HG02870 (cell line): ENCODE results near the gene TRUB2.
A peak's percentile ranks its signal among the peaks of the same experiment; 100 is the strongest.
"Not testable (repeated sequence)": the region's sequence is repeated elsewhere in the genome, so short reads cannot be mapped to it uniquely, and the experiment has no call there.

Experiments
- ATAC-seq: cut with Tn5 transposase; IDR thresholded peaks from one replicate; pipeline ENCODE4 v1.9.1; 2021; ENCODE audit warnings: mild to moderate bottlenecking, moderate library complexity; ENCODE audit not compliant: unreplicated experiment

TRUB2 gene

DNA sequence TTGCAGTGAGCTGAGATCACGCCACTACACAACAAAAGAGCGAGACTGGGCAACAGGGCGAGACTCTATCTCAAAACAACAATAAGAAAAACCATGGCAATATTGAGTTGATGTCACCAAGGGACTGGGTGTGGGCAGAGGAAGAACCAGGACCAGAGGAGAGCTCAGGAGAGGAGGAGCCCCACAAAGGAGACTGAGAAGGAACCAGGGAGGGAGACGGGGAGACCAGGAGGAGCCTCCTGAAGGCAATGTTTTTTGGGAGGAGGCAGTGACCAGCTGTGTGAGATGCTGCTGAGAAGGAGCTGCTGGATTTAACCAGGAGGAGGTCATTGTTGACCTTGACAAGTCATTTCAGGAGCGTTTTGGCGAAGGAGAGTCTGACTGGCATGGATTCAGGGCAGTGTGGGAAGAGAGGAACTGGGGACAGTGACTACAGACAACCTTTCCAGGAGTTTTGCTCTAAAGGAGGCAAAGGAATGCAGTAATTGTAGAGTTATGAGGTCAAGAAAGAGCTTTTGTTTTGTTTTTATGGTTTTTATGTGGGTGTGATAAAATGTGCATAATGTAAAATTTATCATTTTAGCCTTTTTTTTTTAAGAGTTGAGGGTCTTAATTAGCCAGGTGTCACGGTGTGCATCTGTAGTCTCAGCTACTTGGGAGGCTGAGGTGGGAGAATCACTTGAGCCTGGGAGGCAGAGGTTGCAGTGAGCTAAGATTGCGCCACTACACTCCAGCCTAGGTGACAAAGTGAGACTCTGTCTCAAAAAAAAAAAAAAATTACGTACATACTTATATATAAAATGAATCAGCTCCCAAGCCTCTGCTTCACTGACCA lies 17.9 kb downstream of the TRUB2 start:
- no peak for ATAC-seq

DNA sequence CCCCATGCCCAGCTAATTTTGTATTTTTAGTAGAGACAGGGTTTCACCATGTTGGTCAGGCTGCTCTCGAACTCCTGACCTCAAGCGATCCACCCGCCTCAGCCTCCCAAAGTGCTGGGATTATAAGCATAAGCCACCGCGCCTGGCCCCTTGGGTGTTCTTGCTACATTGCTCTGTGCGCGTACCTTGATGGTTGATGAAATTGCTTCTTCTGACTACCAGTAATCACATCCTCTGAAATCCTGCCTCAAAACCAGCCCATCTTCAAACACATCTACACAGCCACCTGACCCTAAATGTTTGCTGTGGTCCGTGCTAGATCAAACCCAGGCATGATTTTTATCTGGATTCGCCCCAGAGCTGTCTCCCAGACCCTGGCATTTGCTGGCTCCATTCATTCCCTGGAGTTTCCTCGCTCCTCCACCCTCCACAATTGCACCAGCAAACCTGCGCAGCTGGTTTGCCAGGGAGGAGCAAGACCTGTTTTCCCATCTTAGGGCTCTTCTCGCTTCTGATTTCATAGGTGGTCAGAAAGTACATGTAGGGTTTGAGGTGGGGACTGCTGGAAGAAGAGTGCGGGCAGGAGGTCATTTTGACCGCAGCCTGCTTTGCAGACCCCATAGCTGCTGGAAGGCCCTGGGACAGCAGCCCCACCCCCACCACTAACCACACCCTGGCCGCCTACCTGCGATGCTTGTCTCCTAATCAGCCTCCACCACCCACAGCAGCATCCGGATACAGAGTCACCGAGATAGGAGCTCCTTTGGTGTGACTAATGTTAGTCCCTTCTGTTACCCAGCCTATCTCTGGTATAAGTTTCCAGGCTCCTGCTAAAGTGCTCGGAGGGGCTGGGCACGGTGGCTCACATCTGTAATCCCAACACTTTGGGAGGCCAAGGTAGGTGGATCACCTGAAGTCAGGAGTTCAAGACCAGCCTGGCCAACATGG lies 23.4 kb downstream of the TRUB2 start:
- no peak for ATAC-seq

GRCh38 chr9:128297221-128297773 lies 24.9 kb downstream of the TRUB2 start:
- no peak for ATAC-seq

DNA sequence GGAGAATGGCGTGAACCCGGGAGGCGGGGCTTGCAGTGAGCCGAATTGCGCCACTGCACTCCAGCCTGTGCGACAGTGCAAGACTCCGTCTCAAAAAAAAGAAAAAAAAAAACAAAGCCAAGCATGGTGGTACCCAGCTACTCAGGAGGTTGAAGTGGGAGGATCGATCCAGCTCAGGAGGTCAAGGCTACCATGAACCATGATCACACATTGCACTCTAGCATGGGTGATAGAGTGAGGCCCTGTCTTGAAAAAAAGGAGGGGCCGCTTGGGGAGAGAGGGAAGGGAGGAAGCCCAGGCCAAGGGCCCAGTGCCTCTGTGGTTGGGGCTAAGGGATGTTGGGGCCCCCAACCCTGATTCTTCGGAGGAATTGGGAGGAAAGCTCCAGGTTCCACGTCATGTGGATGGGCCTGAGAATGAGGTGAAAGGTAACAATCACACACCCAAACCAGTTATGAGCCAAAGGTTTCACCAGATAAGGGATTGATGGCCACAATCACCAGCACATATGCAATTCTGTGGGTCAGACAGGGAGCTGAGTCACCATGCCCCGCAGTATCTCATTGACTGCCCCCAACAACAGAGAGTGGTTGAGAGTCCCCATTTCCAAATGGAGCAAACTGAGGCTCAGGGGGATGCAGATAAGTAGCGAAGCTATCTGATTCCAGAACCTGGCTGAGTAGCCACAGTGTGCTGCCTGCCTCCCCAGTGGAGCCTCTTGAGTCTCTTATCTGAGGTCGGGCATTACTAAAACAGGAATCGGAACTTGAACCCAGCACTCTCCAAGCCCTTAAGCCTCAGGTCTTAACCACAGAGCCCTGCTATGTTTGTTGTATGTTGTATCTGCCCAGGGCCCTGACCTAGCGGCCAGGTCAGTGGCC lies 25.7 kb downstream of the TRUB2 start:
- no peak for ATAC-seq

DNA sequence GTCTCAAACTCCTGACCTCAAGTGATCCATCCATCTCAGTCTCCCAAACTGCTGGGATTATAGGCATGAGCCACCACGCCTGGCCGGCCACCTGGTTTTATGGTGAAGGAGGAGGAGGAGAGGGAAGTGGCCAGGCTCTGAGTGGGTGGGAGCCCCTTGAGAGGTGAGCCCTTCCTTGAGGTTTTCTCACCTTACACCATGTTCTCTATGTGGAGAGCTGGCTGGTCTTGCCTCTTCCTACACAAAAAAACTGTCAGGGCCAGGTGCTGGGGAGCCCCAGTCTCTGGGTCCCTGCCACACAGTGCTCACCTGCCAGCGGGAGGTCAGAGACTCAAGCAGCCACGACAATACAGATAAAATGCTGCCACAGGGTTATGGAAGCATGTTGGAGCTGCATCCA lies 28.1 kb downstream of the TRUB2 start:
- no peak for ATAC-seq

- ATAC-seq, result no peak
Observed at GRCh38 chr9:128293091-128293490, 29.2 kb downstream of the TRUB2 start.

DNA sequence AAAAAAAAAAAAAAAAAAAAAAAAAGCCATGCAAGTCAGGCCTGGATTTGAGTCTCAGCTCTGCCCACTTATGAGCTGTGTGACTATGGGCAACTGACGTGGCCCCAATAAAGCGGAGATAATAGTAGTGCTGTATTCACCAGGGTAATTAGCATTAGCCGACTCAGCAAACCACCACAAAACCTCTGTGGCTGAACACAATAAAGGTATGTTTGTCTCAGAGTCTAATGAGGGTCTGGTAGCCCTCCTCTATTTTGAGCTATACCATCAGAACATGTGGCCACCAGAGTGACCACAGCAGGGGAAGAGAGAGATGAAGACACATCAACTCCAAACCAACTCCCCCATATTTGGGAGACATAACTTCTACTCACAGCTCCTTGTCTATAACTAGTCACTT lies 30.2 kb downstream of the TRUB2 start:
- no peak for ATAC-seq

DNA sequence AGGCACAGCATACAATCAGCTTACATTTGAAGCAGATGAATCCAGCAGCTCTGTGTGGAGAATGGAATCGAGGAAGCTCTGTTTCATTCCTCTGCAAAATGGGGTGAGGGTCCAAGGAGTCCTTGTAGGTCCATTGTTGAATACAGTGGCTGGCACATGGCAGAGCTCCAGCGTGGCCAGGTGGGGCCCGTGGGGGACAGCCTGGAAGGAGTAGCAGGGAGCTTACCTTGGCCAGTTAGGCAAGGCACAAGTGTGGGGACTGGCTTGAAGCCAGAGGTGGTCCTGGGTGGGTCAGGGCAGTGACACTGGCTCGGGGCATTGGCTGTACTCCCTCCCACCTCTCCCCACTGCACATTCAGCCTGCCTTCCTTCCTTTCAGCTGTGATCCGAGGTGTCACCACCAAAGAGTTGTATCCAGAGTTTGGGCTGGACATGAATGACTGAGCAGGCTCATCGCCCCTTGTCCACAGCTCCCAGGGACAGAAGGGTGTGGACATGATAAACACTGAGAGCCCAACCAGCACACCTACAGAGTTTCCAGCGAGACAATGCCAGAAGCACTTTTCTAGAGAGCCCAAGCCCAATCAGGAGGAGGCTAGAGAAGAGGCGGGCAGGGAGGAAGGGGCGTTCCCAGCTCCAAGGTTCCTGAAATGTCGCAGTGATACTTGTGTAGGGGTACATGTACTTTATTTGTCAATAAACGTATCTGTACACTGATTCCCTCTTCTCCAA lies 33.8 kb downstream of the TRUB2 start:
- no peak for ATAC-seq

DNA sequence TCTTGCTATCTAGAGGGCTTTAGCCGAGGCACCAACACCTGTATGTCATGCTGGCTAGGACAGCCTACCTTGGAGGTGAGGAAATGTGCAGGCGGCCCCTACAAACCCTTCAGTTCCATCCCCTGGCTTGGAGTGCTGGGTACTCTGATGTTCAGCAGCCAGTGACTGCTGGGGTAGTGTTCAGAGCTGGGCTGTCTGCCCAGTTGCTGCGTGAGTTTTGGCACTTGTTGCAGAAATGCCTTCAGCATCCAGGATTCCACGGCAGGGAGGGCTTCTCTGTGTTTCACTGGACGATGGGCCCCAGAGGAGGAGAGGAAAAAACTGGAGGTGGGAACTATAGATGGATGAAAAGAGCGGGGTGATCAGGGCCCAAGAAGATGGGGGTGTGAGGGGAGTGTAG lies 35.8 kb downstream of the TRUB2 start:
- no peak for ATAC-seq

DNA sequence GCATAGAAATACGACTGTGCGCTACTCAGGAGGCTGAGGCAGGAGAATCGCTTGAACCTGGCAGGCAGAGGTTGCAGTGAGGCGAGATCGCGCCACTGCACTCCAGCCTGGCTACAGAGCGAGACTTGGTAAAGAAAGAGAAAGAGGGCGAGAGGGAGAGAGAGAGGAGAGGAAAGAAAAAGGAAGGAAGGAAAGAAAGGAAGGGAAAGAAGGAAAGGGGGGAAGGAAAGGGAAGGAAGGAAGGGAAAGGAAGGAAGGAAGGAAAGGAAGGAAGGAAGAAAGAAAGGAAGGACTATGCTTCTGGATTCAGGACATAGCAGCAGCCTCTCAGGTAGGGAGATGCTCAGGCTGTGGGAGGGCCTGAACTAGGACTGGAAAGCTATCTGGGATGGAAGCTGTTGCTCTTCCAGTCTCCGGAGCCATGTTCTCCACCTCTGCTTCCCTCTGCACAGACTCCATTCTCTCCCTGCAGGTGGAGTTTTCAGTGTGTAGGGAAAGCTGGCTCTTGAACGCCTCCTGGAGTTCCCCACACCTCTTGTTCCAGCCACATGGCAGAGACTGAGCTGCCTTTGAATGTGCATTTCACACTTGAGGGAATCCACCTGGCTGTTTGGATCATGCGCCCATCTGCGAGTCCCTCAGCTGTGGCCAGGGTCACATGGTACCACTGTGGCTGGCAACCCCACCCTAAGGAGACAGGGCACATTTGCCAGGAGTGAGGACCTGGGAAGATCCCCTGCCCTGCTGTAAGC lies 37.0 kb downstream of the TRUB2 start:
- ATAC-seq, result no peak

DNA sequence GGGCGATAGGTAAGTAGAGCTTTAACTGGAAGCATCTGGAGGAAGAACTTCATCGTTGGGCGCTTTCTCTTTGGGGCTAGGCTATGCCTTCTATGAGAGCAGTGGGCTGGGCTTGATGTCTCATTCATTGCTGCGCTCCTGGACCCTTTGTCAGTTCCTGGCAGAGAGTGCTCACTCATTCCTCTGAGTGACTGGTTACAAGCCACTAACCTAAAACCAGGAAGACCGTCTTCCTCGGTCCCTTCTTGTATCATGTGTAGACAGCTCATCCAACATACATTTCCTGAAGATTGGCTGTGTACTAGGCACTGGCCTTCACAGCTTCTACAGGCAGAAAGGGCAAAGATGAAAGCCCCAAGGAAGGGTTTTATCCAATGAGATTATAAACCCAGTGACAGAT lies 39.7 kb downstream of the TRUB2 start:
- ATAC-seq, result no peak

GRCh38 chr9:128280084-128280622 lies 42.1 kb downstream of the TRUB2 start:
- ATAC-seq, result no peak

DNA sequence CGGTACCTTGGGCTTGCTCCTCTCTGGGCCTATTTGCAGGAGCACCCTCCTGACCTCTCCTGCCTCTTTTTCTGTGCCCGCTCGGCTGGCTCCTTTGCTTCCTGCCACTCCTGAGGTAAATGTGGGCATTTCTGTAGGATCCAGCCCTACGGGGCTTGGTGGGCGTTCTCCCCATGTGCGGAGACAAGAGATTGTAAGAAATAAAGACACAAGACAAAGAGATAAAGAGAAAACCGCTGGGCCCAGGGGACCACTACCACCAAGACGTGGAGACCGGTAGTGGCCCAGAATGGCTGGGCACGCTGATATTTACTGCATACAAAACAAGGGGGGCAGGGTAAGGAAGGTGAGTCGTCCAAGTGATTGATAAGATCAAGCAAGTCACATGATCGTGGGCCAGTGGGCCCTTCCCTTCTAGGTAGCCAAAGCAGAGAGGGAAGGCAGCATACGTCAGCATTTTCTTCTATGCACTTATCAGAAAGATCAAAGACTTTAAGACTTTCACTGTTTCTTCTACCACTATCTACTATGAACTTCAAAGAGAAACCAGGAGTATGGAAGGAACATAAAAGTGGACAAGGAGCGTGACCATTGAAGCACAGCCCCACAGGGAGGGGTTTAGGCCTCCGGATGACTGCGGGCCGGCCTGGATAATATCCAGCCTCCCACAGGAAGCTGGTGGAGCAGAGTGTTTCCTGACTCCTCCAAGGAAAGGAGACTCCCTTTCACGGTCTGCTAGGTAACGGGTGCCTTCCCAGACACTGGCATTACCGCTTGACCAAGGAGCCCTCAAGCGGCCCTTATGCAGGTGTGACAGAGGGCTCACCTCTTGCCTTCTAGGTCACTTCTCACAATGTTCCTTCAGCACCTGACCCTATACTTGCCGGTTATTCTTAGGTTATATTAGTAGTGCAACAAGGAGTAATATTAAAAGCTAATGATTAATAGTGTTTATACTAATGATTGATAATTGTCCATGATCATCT lies 42.9 kb downstream of the TRUB2 start:
- not testable (repeated sequence) for ATAC-seq

DNA sequence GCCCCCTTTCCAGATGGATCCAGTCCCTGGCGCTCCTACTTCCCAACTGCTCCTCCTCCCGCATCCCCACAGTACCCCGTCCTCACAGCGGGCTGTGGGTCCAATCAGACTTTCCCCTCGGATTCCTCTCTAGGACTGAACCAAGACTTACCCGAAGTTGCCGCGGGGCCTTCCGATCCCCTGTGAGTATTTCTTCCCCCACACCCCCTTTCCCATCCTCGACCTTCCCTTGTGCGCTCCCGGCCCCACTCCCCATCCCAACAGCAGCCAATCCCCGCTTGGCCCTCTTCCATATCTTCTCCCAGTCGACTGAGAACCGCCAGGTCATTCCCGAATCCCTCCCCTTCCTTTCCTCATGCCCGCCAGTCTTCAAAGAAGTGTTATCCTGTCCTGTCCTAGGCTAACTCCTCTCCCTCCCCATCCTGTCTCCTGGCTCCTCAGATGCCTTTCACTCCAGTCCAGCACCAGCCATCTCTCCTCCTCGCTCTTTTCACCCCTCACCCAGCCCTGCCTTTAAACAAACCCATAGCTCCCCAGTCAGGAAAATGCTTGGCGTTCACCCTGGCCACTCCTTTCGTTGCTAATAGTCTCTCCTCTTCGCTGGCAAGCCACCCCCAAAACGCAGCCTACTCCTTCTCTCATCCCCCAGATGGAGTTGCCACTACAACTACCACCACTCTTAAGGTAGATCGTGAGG lies 45.5 kb downstream of the TRUB2 start:
- no peak for ATAC-seq

- ATAC-seq, result peak; percentile 95
Observed at GRCh38 chr9:128276008-128276573, 46.2 kb downstream of the TRUB2 start, which contains the start of gene SWI5. Gene SWI5, plus strand, starts transcription at chr9:128276276.

- peak; percentile 46 for ATAC-seq
Observed at GRCh38 chr9:128275198-128276007, 46.8 kb downstream of the TRUB2 start, which contains the start of gene GOLGA2. Gene GOLGA2, minus strand, starts transcription at chr9:128276007. Its CDS starts 31 bp downstream, at chr9:128275976.
